ENCODE measurements around the gene SLC18A3. TPM values are rescaled to one million over a fixed set of nuclear protein-coding genes. Genes with fewer than 3 reads are reported as not detected.

SLC18A3 gene
- polyA plus RNA-seq, 2 donors: not detected

GRCh38 chr10:49609283-49610113 lies 612 bp upstream of the SLC18A3 start:
- Histone ChIP-seq H3K4me1 (ENCODE audit: control insufficient read depth in 2 of 2, insufficient read depth in 2 of 2, low read length in 1 of 2) (peaks cover 7 to 17% of the 10 kb centered on the region in 2 donors), H3K36me3 (ENCODE audit: control insufficient read depth in 2 of 2, insufficient read depth in 2 of 2, low read length in 1 of 2) (no peaks in the 10 kb centered on the region), H3K9me3 (ENCODE audit: control insufficient read depth in 2 of 2, insufficient read depth in 1 of 2, low read depth in 1 of 2, low read length in 1 of 2) (peaks cover 2 to 19% of the 10 kb centered on the region in 2 donors), H3K4me3 (ENCODE audit: low read depth in 1 of 2, low read length in 2 of 2) (peak overlapping the region in 1 of 2 donors; percentile 17), H3K27ac (ENCODE audit: low read depth in 2 of 2, low read length in 1 of 2) (no peak overlapping the region), H3K27me3 (ENCODE audit: control insufficient read depth in 1 of 2, insufficient read depth in 2 of 2, low read length in 2 of 2) (peaks cover 14 to 61% of the 10 kb centered on the region in 2 donors)
- WGBS, 2 donors: 3% methylated on average over 50 to 62 of the region's 62 CpGs

- 6% methylated on average over 70 to 72 of the region's 72 CpGs for WGBS, 2 donors
- no peaks in the 10 kb centered on the region for H3K36me3 ChIP-seq (ENCODE audit: control insufficient read depth in 2 of 2, insufficient read depth in 2 of 2, low read length in 1 of 2)
- H3K4me1 ChIP-seq (ENCODE audit: control insufficient read depth in 2 of 2, insufficient read depth in 2 of 2, low read length in 1 of 2): peaks cover 7 to 17% of the 10 kb centered on the region in 2 donors
- peaks cover 2 to 19% of the 10 kb centered on the region in 2 donors for H3K9me3 ChIP-seq (ENCODE audit: control insufficient read depth in 2 of 2, insufficient read depth in 1 of 2, low read depth in 1 of 2, low read length in 1 of 2)
- no peak overlapping the region for H3K27ac ChIP-seq (ENCODE audit: low read depth in 2 of 2, low read length in 1 of 2)
- peaks cover 14 to 64% of the 10 kb centered on the region in 2 donors for H3K27me3 ChIP-seq (ENCODE audit: control insufficient read depth in 1 of 2, insufficient read depth in 2 of 2, low read length in 2 of 2)
- peak overlapping the region in 1 of 2 donors; percentile 17 for H3K4me3 ChIP-seq (ENCODE audit: low read depth in 1 of 2, low read length in 2 of 2)
Measured at GRCh38 chr10:49610458-49611165, 502 bp downstream of the SLC18A3 start.

GRCh38 chr10:49611166-49611815 lies 1.2 kb downstream of the SLC18A3 start:
- Histone ChIP-seq H3K27ac (ENCODE audit: low read depth in 2 of 2, low read length in 1 of 2) (no peak overlapping the region), H3K9me3 (ENCODE audit: control insufficient read depth in 2 of 2, insufficient read depth in 1 of 2, low read depth in 1 of 2, low read length in 1 of 2) (peaks cover 2 to 19% of the 10 kb centered on the region in 2 donors), H3K27me3 (ENCODE audit: control insufficient read depth in 1 of 2, insufficient read depth in 2 of 2, low read length in 2 of 2) (peaks cover 14 to 62% of the 10 kb centered on the region in 2 donors), H3K4me1 (ENCODE audit: control insufficient read depth in 2 of 2, insufficient read depth in 2 of 2, low read length in 1 of 2) (peaks cover 7 to 17% of the 10 kb centered on the region in 2 donors), H3K36me3 (ENCODE audit: control insufficient read depth in 2 of 2, insufficient read depth in 2 of 2, low read length in 1 of 2) (no peaks in the 10 kb centered on the region), H3K4me3 (ENCODE audit: low read depth in 1 of 2, low read length in 2 of 2) (no peak overlapping the region)
- 6 to 15% methylated on average over 58 to 63 of the region's 63 CpGs for WGBS, 2 donors

- H3K27ac ChIP-seq (ENCODE audit: low read depth in 2 of 2, low read length in 1 of 2): no peak overlapping the region
- H3K27me3 ChIP-seq (ENCODE audit: control insufficient read depth in 1 of 2, insufficient read depth in 2 of 2, low read length in 2 of 2): peaks cover 14 to 62% of the 10 kb centered on the region in 2 donors
- no peak overlapping the region for H3K4me3 ChIP-seq (ENCODE audit: low read depth in 1 of 2, low read length in 2 of 2)
- 19% methylated on average over 52 to 53 of the region's 53 CpGs for WGBS, 2 donors
- H3K4me1 ChIP-seq (ENCODE audit: control insufficient read depth in 2 of 2, insufficient read depth in 2 of 2, low read length in 1 of 2): peaks cover 7 to 17% of the 10 kb centered on the region in 2 donors
- no peaks in the 10 kb centered on the region for H3K36me3 ChIP-seq (ENCODE audit: control insufficient read depth in 2 of 2, insufficient read depth in 2 of 2, low read length in 1 of 2)
- peaks cover 2 to 19% of the 10 kb centered on the region in 2 donors for H3K9me3 ChIP-seq (ENCODE audit: control insufficient read depth in 2 of 2, insufficient read depth in 1 of 2, low read depth in 1 of 2, low read length in 1 of 2)
Measured at GRCh38 chr10:49611816-49612512, 1.9 kb downstream of the SLC18A3 start.

- peaks cover 10 to 60% of the 10 kb centered on the region in 2 donors for H3K27me3 ChIP-seq (ENCODE audit: control insufficient read depth in 1 of 2, insufficient read depth in 2 of 2, low read length in 2 of 2)
- no peak overlapping the region for H3K4me3 ChIP-seq (ENCODE audit: low read depth in 1 of 2, low read length in 2 of 2)
- WGBS, 2 donors: 10 to 12% methylated on average over 29 of the region's 29 CpGs
Measured at GRCh38 chr10:49612513-49613164, 2.5 kb downstream of the SLC18A3 start.

GRCh38 chr10:49613165-49613881 lies 3.2 kb downstream of the SLC18A3 start:
- H3K4me3 ChIP-seq (ENCODE audit: low read depth in 1 of 2, low read length in 2 of 2): no peak overlapping the region
- 7 to 8% methylated on average over 23 of the region's 23 CpGs for WGBS, 2 donors
- peaks cover 2 to 19% of the 10 kb centered on the region in 2 donors for H3K9me3 ChIP-seq (ENCODE audit: control insufficient read depth in 2 of 2, insufficient read depth in 1 of 2, low read depth in 1 of 2, low read length in 1 of 2)
- no peaks in the 10 kb centered on the region for H3K36me3 ChIP-seq (ENCODE audit: control insufficient read depth in 2 of 2, insufficient read depth in 2 of 2, low read length in 1 of 2)
- H3K27ac ChIP-seq (ENCODE audit: low read depth in 2 of 2, low read length in 1 of 2): no peak overlapping the region
- H3K4me1 ChIP-seq (ENCODE audit: control insufficient read depth in 2 of 2, insufficient read depth in 2 of 2, low read length in 1 of 2): peaks cover 7 to 17% of the 10 kb centered on the region in 2 donors
- peaks cover 9 to 54% of the 10 kb centered on the region in 2 donors for H3K27me3 ChIP-seq (ENCODE audit: control insufficient read depth in 1 of 2, insufficient read depth in 2 of 2, low read length in 2 of 2)

More at GRCh38 chr10:49612513-49613164, 2.5 kb downstream of the SLC18A3 start:
- peaks cover 2 to 19% of the 10 kb centered on the region in 2 donors for H3K9me3 ChIP-seq (ENCODE audit: control insufficient read depth in 2 of 2, insufficient read depth in 1 of 2, low read depth in 1 of 2, low read length in 1 of 2)
- H3K27ac ChIP-seq (ENCODE audit: low read depth in 2 of 2, low read length in 1 of 2): no peak overlapping the region
- peaks cover 7 to 17% of the 10 kb centered on the region in 2 donors for H3K4me1 ChIP-seq (ENCODE audit: control insufficient read depth in 2 of 2, insufficient read depth in 2 of 2, low read length in 1 of 2)
- H3K36me3 ChIP-seq (ENCODE audit: control insufficient read depth in 2 of 2, insufficient read depth in 2 of 2, low read length in 1 of 2): no peaks in the 10 kb centered on the region

GRCh38 chr10:49613882-49614241 lies 3.8 kb downstream of the SLC18A3 start, which contains the start of gene CHAT:
TSS of gene CHAT (plus strand) at chr10:49614037. CDS start at chr10:49614190, 153 bp downstream.
- 6 to 7% methylated on average over 10 of the region's 10 CpGs for WGBS, 2 donors
- no peak within 1 kb of the TSS for H3K27ac ChIP-seq (ENCODE audit: low read depth in 2 of 2, low read length in 1 of 2)
- H3K9me3 ChIP-seq (ENCODE audit: control insufficient read depth in 2 of 2, insufficient read depth in 1 of 2, low read depth in 1 of 2, low read length in 1 of 2): peaks cover 2 to 19% of the 10 kb centered on the region in 2 donors
- no peak within 1 kb of the TSS for H3K4me3 ChIP-seq (ENCODE audit: low read depth in 1 of 2, low read length in 2 of 2)
- H3K4me1 ChIP-seq (ENCODE audit: control insufficient read depth in 2 of 2, insufficient read depth in 2 of 2, low read length in 1 of 2): peaks cover 7 to 17% of the 10 kb centered on the region in 2 donors
- no peaks in the 10 kb centered on the region for H3K36me3 ChIP-seq (ENCODE audit: control insufficient read depth in 2 of 2, insufficient read depth in 2 of 2, low read length in 1 of 2)
- peaks cover 9 to 48% of the 10 kb centered on the region in 2 donors for H3K27me3 ChIP-seq (ENCODE audit: control insufficient read depth in 1 of 2, insufficient read depth in 2 of 2, low read length in 2 of 2)
